Measurements from ENCODE around the gene RIMS1.
"Not testable (repeated sequence)": the region's sequence is repeated elsewhere in the genome, so short reads cannot be mapped to it uniquely, and the experiment has no call there.

RIMS1 gene

DNA sequence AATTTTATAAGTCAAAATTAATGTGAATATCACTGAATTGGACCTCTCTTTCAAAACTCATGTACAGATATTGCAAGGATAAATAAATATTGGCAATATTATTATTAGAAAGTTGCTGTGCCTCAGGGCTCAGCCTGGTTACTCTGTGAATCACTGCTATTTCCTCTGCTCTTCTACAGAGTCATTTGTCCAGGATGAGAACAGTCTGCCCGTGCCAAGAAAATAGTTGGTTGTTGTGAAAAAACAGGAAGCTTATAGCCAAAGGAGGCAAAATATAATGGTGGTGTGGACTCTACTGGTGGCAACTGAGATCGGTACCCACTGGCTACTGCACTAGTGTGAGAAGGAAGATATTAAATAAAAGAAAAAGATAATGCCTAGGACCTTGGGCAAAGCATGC lies 93.6 kb downstream of the RIMS1 start:
- DNase-seq = no peak

DNA sequence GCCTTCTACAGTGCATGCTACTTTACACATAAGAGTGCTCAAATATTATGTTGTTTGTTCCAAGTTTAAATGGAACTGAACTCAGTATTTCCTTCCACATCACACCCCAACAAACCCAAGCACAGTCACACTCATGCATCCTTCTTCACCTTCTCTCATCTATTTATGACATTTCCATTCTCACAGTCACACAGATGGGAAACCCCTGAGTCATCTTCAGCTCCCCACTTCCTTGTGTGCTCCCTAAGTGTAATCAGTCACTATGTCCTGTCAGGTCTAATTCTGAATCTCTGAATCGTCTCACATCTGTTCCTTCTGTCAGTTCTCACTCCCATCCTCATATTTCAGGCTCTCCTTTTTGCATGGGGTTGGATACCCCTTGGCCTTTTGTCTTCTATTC lies 96.0 kb downstream of the RIMS1 start:
- DNase-seq = no peak

DNA sequence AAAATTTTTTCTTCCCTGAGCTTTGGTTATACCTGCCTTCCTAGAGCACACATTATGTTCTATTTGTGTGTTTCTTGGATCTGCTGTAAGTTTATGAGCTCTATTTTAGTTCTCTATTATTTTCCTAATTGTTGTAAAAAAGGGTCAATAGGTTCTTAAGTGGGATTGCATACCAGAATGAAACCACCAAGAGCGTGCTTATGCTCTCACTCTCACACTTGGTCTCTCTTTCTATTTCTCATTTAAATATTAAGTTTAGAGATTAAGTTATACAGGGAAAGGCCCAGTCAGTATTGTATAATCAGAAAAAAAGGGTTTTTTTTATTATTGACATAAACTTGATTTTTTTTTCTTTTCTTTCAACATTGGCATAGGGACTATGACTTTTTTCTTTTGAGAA lies 96.8 kb downstream of the RIMS1 start:
- DNase-seq = no peak

DNA sequence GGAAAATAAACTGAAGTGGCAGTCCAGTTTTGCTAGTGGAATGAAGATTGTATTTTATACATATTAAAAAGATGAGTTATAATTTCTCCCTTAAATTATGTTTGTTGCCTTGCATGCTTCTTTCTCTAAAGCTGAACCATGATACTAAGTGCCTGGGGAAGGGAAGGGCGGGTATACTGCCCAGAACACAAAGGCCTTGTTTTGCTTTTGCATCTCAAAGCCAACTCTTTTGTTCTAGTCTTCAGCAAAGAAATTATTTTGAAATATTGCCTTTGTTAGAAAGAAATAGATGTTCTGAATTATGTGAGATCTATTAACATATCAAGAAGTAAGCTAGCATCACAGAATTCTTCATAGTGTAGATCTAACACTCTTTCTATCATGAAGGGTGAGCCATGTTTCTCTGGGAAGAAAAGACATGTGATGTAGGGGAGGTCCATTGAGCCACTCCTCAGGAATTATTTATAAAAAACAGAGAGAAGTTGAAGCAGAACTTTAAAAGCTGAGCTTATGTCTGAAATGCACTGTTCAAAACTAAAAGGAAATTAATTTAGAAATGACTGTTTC lies 108.4 kb downstream of the RIMS1 start:
- DNase-seq = no peak

DNA sequence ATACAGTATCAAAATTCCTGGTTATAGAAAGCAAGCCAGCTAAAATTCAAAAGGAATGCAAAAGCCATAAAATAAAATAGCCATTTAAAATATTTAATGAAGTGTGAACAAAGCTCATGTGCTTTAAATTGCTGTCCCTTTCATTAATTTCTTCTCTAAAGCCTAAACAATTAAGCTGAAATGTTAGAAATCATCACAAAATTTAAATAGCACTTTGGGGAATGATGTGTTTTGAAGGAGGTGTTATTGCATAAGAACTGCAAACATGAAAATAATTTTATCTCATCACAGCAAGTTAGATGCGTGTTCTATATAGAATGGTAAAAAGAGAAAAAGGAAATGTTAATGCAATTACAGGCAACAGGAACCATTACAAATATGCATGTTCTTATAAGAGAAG lies 111.0 kb downstream of the RIMS1 start:
- no peak for DNase-seq

DNA sequence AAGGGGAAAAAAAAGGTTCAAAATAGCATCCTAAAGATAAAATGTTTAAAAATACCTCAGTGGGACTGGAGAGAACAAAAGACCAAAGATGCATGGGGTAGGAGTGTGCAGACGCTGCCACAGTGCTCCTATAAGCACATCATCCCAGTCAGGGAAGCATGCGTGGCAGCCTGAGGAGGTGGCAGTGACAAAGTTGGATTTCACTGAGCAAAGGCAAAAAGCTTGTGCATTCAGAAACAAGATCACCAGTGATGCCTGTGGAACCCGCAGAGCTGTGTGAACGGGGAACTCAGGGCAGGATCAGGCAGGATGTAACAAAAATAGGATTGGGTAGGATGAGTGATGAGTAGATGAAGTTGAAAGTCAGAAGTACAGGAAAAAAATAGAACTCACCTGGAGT lies 116.1 kb downstream of the RIMS1 start:
- no peak for DNase-seq

DNA sequence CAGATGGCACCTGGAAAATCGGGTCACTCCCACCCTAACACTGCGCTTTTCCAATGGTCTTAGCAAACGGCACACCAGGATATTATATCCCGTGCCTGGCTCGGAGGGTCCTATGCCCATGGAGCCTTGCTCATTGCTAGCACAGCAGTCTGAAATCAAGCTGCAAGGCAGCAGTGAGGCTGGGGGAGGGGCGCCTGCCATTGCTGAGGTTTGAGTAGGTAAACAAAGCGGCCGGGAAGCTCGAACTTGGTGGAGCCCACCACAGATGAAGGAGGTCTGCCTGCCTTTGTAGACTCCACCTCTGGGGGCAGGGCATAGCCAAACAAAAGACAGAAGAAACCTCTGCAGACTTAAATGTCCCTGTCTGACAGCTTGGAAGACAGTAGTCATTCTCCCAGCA lies 120.2 kb downstream of the RIMS1 start:
- DNase-seq = not testable (repeated sequence)

DNA sequence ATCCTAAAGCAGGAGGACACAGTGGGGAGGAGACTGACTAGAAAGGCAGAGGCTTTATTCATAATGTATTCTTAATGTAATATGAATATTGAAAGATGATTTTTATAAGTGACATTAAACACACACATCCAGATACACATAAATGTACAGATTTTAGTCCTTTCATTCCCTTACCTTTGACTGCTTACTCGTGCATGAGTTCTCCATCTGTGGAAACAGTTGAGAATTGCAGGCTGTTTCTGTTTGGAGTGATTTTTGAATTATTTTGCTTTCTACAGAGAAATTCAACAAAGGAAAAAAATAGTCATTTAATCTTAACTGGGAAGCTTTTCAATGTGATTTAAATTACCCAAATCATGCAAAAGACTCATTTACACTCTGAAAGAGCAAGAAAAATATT lies 136.5 kb downstream of the RIMS1 start:
- no peak for DNase-seq

DNA sequence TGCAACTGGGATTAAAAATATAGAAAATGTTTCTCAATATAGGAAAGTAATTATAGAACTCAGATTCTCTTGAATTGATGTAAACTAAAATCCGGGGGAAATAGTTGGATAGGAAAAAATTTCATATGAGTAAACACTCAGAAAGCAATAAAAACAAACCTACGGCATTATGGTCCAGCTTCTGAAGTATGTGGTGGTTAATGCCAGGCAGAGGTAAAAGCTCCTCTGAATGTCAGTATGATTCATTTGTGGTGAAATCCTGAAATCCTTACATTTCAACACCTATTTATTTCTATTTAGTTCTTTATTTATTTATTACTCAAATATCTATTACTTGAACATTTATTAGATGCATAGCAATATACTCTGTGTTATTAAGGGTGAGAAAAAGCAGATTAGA lies 145.1 kb downstream of the RIMS1 start:
- DNase-seq = no peak

DNA sequence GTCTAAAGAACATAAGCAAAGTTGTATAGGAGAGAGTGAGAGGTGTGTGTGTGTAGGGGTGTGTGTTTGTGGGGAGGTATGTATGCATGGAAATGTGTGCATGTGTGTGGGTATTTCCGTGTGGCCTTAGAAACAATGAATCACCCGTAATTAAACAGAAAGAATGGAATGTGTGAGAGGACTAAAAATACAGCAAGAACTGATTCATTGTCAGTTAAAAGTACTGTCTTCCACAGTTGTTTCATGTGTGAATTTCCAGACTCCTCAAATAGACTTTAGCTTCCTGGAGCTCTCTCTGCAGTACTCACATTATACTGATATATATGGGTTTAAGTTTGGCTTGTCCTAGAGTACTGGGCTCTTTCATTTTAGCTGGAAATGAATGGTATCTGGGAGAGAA lies 145.7 kb downstream of the RIMS1 start:
- no peak for DNase-seq

DNA sequence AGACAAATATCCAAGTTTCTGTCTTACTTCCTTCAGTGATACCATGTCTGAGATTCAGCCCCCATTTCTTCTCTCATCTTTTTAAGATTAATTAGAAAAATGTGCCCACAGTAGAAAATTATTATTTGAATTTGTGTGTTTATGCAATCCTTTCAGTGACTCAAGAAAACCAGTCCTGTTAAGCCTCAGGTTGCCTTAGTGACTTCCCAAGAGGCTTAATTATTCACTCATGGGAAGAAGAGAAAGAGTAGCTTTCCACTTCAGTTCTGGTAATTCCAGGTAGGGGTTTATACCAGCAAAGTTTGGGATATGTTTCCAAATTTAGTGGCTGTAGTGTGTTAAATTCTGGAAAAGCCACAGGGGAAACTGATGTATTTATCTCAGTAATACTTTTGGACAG lies 149.1 kb downstream of the RIMS1 start:
- DNase-seq = no peak

DNA sequence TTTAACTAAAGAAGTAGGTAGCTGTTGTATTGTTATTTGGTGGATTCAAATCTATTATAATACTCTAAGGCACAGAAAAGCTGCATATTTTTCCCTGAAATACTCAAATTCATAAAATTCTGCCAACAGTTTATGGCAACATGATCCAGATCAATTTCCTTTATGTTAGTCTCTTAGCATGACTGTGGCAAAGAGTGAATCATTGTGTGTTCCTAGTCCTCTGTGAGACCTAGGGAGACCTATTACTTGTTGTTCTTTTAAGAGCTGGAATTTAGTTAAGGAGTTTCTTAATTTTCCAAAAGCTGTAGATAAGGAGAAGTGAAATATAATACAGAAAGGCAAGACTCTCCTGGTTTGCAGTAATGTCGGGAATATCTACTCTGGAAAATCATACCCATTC lies 149.6 kb downstream of the RIMS1 start:
- no peak for DNase-seq

DNA sequence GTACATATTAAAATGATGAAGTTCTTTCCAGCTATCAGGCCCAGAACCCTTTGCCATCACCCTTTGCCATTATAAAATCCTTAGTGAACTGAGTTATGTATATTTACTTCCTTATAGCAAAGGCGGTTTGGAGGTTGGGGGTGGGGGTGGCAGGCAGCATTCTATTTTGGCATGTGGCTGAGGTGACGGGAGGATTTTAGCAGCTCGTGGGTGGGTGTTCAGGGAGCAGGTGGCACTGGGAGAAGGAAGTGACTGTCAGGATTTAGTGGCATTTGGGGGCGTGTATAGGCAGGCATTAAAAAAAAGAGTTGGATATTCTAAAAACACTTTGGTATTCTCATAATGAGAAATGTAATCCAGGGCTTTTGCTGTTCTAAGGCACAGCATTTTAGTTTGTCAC lies 150.7 kb downstream of the RIMS1 start:
- no peak for DNase-seq

DNA sequence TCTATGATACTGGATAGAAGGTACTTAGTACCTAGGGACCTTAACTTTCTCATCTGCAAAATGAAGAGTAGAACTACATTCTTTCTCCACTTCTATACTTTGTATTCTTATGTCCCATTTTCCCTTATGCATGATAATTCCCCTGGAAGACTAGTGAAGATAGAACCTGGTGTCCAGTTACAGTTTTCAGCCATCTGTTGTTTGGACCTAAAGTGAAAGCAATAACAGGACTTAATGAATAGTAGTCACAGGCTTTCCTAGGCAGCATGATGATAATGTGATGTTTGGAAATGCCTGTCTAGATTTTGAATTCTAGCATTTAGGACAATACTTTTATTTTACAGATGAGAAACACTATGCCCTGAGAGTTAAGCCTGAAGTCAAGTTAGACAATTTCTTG lies 153.8 kb downstream of the RIMS1 start:
- peak in 1 of 2 experiments; percentile 65 for DNase-seq

DNA sequence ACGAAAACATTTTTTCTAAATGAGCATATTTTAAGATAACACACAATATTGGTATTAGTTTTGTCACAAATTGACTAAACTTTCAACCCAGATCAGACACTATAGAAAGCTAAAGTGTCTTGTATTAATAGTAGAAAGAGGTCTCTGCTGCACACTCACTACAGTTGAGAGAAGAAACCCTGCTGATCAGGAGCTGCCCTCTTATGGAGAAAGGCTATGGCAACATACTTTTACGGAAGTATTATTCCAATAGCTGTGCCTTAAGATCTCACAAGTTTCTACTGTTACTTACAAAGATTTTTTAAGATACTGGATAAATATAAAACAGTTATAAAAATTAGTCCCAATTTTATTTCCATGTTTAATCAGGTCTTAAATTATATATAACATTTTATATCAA lies 155.7 kb downstream of the RIMS1 start:
- DNase-seq = no peak

DNA sequence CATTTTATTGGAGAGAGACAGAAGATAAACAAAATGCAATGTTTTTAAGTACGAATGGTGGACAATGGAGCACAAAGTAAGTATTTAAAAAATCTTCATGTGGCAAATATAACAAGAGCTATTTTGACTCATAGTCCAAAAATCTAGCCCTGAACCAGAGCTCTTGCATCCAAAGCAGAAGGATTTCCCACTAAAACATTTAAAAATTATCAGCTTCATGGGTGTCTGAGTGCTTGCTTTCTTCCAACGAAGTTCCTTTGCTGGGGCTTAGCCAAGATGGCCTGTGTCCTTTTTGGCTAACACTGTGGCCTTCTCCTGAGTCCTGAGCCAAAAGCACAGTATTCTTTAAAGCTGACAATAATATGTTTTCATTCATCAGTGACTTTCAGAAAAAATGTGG lies 161.7 kb downstream of the RIMS1 start:
- peak in 1 of 2 experiments; percentile 3 for DNase-seq

DNA sequence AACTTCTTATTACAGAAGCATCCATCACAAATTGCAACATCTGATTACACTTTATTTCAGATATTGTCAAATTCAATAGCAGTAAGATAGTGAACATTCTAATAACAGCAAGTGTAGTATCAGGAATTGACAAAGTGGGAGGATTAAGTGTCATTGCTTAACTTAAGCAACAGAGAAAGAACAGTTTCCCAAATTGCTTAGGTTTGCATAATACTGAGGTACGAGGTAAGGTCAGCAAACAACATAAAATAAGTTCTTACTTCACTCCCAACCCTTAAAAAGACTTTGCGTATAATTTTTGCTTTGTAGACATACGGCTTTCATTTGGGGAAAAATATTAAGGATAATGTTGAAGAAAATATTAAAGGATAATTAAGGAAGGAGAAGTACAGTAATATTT lies 163.0 kb downstream of the RIMS1 start:
- DNase-seq = no peak

DNA sequence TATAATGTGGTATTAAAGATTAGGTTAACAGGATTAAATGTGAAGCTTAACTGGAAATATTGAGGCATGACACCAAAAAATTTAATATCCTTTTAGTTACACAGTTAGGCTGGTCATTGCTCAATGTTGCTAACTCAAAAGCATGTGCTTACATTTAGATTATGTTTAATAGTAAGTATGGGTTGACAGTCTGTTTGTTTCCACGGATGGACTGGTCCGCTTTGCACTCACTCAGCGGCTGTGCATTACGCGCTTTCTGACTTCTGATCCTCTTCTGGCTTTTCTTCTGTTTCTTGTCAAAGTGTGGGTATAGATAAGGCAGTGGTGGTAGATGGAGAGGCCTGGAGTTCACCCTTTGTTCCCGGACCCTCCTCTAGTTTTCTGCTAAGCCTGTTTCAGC lies 174.9 kb downstream of the RIMS1 start:
- DNase-seq = no peak

DNA sequence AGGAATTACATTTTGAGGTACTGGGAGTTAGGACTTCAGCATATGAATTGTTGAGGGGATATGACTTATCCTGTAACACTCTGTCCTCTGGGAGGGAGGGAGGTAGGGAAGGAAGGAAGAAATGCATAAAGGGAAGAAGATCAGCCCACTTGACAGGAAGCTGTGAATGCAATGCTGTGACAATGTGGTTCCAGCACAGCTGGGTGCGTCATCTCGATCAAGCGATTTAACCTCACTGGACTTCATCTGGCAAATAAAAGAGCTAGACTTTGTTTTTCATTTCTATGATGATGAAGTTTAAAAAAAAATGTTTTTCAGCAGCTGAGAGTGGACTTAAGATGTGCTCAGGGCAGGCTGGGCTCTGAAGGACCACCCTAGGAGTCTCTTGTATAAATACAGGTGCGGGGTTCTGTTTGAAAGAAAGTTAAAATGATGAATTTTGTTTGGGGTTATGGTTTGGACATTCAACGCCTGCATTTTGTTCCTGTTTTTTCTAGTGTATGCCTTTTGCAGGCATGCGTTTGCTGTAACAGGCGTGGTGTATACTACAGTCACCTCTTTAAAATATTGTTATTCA lies 178.1 kb downstream of the RIMS1 start:
- DNase-seq = no peak

DNA sequence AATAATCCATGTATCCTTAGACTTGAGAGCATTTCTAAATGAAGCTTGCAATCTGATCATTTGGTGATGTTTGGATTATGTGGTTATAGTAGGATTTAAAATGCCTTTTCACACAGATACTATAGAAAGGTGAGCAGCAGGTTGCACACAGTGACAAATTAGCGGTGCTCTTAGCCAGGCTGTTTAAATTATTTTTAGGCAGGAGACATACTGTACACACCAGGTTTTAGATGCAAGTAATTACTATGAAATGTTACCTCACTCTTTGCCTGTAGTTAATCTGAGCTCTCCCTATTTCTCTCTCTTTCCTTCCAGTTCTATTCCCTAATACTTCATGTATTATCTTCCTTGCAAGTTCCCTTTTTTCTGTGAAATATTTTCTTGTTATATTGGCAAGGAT lies 191.7 kb downstream of the RIMS1 start:
- peak in 1 of 2 experiments; percentile 40 for DNase-seq

DNA sequence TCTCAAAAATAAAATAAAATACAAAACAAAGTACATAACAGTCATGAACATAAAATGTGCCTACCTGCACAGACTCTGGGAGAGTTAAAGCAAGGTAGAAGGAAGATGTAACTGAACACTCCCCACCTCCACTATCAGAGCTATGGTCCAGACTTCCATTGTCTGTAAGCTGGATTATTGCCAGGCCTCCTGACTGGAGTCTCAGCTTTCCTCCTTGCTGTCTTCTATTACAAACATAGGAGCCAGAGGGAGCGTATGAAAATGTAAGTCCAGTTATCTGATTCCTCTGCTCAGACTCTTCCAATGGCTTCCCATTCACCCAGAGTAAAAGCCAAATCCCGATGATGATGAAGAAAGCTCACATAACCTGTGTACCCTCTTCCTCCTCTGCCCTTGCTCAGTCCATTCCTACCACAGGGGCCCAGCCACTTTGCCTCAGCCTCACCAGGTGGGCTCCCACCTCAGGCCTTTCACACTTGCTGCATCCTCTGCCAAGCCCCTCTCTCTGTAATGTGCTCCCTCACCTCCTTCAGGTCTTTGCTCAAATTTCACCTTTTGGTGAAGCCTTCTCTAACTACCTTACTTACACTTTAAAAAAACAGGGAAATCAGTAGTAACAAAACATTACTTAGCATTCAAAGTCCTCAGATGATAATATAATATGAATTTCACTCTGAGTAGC lies 194.1 kb downstream of the RIMS1 start:
- no peak for DNase-seq

DNA sequence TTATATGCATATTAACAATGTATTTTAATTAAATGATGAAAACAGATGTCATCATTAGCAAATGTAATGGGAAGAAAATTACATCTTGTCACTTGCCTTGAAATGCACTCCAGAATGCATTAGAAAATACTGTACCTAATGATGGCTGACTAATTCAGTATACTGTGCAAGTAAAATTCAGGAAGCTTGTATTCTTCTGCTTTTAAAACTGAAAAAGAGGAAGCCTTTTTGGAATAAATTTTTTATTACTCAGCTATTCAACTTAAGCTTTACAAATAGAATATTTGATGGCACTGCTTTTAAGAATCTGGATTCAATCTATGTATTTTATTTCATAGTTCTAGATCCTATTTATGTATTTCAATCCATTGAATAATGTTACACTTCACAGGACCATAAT lies 195.5 kb downstream of the RIMS1 start:
- no peak for DNase-seq

DNA sequence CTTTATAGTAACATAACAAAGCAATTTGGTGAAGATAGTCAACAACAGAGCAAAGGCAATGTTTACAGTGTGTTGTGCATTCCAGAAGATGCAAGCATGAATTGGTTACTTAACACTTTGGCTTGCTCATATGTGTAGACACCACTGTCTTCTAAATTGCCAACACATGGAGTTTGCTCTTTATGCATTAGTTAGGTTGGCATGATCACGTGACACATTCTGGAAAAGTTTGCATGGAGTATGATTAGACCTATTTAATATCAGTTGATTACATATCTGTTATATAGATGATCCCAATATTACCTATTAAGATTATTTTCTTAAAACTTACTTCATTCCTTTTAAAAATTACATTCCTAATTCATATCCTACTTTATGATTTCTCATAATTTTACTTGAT lies 197.6 kb downstream of the RIMS1 start:
- no peak for DNase-seq

DNA sequence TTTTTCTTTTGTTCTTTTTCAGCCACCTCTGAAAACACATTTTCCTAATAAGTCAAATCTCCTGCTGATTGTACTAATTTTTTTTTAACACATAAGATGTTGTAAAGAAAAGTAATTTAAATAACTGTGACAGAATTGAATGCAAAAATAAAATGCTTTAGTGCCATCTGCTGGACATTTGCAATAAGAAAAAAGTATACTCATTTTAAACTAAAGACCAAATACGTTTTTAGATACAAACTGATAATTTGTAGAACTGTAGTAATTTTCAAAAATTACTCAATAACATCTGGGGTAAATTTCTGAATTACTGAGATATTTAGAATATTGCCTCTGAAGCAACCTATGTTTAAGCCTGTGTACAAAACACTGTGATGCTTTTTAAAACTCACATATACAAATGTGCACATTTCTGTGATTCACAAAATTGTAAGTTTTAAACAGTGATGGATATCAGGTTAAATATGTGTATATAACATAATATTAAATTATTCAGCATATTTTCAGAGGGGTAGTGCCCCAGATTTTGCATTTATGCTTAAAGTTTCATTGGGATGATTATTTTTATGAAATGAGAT lies 198.7 kb downstream of the RIMS1 start:
- no peak for DNase-seq

DNA sequence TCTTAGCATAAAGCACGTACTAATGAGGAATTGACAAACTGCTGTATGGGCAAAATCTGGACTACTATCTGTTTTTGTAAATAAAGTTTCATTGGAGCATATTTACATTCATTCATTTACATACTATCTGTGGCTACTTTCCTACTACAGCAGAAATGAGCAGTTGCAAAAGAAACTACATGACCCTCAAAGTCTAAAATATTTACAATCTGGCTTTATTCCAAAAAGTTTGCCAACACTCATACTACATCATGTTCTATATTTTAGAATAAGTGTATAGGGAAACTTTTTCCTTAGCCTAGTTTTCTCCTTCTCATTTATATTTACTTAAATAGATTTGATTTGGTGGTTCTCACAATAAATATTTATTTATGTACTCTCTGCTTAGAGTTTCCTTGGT lies 208.2 kb downstream of the RIMS1 start:
- DNase-seq = no peak

Data from cerebellar nuclear complex (tissue), 1 donor.